ENCODE data around the gene RFXANK. TPM values are rescaled to one million over a fixed set of nuclear protein-coding genes. Genes with fewer than 3 reads are reported as not detected.
"Not testable (repeated sequence)": the region's sequence is repeated elsewhere in the genome, so short reads cannot be mapped to it uniquely, and the experiment has no call there.

RFXANK gene
- total RNA-seq, 4 donors from 2014 or later = 24.4 to 60.2 (median 53.8) TPM

DNA sequence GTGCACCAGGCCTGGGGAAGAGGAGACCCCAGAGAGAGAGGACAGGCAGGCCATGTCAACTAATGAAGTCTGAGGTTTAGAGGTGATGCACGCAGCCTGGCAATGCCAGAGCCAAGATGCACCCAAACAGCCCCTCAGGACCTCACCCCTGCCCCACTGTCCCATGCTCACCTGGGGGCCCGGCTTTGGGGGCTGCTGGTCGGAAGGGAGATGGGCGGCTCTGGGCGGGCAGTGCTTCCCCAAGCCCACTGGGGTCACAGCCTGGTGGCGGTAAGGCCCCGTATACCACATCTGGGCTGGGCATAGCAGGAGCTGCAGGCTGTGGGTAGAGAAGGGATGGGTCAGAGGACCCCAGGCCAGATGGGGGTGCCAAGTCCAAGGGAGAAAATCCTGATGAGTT, 45.2 kb upstream of the RFXANK start:
- H3K9me3 ChIP-seq = no peaks in the 10 kb centered on the region
- TF ChIP-seq, protein P1, sequence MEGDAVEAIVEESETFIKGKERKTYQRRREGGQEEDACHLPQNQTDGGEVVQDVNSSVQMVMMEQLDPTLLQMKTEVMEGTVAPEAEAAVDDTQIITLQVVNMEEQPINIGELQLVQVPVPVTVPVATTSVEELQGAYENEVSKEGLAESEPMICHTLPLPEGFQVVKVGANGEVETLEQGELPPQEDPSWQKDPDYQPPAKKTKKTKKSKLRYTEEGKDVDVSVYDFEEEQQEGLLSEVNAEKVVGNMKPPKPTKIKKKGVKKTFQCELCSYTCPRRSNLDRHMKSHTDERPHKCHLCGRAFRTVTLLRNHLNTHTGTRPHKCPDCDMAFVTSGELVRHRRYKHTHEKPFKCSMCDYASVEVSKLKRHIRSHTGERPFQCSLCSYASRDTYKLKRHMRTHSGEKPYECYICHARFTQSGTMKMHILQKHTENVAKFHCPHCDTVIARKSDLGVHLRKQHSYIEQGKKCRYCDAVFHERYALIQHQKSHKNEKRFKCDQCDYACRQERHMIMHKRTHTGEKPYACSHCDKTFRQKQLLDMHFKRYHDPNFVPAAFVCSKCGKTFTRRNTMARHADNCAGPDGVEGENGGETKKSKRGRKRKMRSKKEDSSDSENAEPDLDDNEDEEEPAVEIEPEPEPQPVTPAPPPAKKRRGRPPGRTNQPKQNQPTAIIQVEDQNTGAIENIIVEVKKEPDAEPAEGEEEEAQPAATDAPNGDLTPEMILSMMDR (IDR thresholded peaks at IDR 0.05) = no peak
- TF ChIP-seq POLR2A (IDR thresholded peaks at IDR 0.05) = no peak
- H3K36me3 ChIP-seq = no peaks in the 10 kb centered on the region
- intact Hi-C loops (cut with DNase I; ENCODE audit: low total_unique reads) = no loop called here
- H3K4me1 ChIP-seq = no peaks in the 10 kb centered on the region
- H3K27ac ChIP-seq = no peak overlapping the region
- H3K4me3 ChIP-seq = no peak overlapping the region
- DNase-seq = no peak
- H3K27me3 ChIP-seq = no peaks in the 10 kb centered on the region

DNA sequence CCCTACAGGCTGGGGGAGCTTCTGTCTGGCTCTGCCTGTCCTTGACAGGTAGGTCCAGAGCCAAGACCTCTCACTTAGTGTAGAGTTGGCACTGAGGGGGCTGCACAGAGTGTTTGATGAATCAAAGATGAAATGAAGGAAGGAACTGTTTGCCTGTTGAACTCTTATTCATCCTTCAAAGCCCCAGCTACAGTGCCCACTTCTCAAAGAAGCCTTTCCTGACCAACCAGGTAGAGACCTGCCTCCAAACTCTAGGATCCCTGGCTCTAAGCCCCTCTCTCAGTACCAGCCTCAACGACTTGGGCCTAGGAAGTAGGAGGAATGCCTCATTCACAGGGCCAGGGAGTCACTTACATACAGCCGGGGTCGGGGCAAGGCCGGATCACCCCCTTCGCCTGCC, 44.7 kb upstream of the RFXANK start:
- intact Hi-C loops (cut with DNase I; ENCODE audit: low total_unique reads) = no loop called here
- no peak for TF ChIP-seq POLR2A (IDR thresholded peaks at IDR 0.05)
- TF ChIP-seq, protein P1 (IDR thresholded peaks at IDR 0.05) = no peak
- no peaks in the 10 kb centered on the region for H3K36me3 ChIP-seq
- no peak overlapping the region for H3K27ac ChIP-seq
- DNase-seq = no peak
- H3K4me3 ChIP-seq = no peak overlapping the region
- no peaks in the 10 kb centered on the region for H3K27me3 ChIP-seq
- H3K9me3 ChIP-seq = no peaks in the 10 kb centered on the region
- H3K4me1 ChIP-seq = no peaks in the 10 kb centered on the region

DNA sequence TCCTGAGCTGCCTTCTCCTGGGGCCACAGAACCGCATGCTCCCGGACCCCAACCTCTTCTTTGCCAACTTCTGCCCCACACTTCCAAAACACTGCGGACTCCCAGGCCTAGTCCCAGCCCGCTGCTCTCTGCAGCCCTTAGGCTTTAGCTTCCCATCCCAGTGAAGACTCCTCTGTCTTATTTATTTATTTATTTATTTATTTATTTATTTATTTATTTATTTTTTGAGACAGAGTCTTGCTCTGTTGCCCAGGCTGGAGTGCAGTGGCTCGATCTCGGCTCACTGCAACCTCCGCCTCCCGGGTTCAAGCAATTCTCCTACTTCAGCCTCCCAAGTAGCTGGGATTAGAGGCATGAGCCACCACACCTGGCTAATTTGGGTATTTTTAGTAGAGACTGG, 43.6 kb upstream of the RFXANK start:
- H3K36me3 ChIP-seq; H3K27ac ChIP-seq; H3K27me3 ChIP-seq; H3K9me3 ChIP-seq; H3K4me3 ChIP-seq; H3K4me1 ChIP-seq; DNase-seq; intact Hi-C loops (cut with DNase I; ENCODE audit: low total_unique reads): not testable (repeated sequence)

DNA sequence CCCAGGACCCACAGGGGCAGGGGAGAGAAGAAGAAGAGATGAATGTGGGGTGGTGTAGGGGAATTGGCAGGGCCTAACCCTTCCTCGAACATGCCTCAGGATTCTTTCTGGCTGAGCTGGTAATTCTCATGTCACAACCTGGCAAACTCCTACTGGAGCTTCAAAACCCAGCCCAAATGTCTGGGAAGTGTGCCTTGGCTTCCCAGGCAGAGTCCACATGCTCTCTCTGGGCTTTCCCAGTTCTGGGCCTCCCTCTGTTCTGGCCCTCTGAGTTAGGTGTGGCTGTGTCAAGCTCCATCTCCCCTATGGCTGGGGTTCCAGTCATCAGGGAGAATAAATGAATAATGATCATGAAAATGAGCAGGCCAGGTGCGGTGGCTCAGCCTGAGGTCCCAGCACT, 42.6 kb upstream of the RFXANK start:
- no peak for TF ChIP-seq POLR2A (IDR thresholded peaks at IDR 0.05)
- TF ChIP-seq, protein P1 (IDR thresholded peaks at IDR 0.05) = no peak
- DNase-seq = no peak
- Histone ChIP-seq H3K27ac (no peak overlapping the region), H3K27me3 (no peaks in the 10 kb centered on the region), H3K4me1 (no peaks in the 10 kb centered on the region), H3K36me3 (no peaks in the 10 kb centered on the region), H3K9me3 (no peaks in the 10 kb centered on the region), H3K4me3 (no peak overlapping the region)
- intact Hi-C loops (cut with DNase I; ENCODE audit: low total_unique reads) = no loop called here

DNA sequence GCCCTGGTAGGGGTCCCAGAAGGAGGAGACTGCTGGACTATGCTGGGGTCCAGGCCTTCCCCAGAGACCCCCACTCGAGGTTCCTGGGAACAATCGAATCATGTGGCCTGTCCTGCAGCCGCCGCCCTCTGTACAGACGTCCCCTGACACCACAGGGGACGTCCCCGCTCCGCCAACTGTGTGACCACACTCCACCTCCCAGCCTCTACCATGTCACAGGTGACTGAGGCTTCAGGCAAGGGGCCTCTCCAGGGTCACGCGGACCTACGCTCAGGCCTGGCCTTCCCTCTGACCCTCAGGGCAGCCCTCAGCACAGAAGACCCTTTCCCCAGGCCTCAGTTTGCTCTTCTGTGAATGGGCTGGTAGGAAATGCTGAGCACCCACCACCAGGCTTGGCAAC, 40.6 kb upstream of the RFXANK start:
- intact Hi-C loops (cut with DNase I; ENCODE audit: low total_unique reads) = no loop called here
- TF ChIP-seq, protein P1 (IDR thresholded peaks at IDR 0.05) = no peak
- TF ChIP-seq POLR2A (IDR thresholded peaks at IDR 0.05) = no peak
- no peaks in the 10 kb centered on the region for H3K36me3 ChIP-seq
- no peak overlapping the region for H3K27ac ChIP-seq
- H3K27me3 ChIP-seq = no peaks in the 10 kb centered on the region
- H3K4me3 ChIP-seq = no peak overlapping the region
- no peaks in the 10 kb centered on the region for H3K9me3 ChIP-seq
- no peaks in the 10 kb centered on the region for H3K4me1 ChIP-seq
- no peak for DNase-seq

DNA sequence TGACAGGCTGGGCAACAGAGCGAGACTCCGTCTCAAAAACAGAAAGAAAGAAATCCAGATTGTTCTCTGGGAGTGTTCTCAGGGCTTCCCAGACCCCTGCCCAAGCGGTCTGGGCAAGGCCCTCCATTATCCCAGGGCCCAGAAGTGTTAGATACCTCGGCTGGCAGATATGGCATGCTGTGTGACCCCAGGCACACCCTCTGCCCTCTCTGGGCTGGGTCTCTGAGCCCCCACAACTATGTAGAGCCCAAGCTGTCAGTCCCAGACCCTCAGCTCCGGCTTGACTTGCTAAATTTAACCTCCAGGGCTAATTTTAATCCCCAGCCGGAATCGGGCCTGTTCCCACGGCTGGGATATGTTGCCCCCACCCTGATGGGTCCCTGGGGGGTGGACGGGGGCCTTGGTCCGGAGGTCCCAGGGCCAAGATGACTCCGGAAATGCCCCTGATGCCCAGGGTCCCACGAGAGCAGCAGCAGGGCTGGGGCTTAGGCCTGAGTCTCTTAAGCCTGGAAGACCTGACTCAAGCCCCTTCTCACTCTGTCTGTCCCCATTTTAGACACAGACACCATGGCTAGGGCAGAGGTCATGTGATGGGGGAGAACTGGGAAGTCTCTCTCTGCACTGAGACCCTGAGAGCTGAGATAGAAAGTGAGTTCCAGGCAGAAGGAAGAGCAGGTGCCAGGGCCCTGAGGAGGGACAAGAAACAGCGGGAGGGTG, 39.2 kb upstream of the RFXANK start:
- TF ChIP-seq, protein P1 (IDR thresholded peaks at IDR 0.05) = no peak
- TF ChIP-seq POLR2A (IDR thresholded peaks at IDR 0.05) = no peak
- no peak overlapping the region for H3K27ac ChIP-seq
- intact Hi-C loops (cut with DNase I; ENCODE audit: low total_unique reads) = no loop called here
- no peaks in the 10 kb centered on the region for H3K27me3 ChIP-seq
- DNase-seq = no peak
- H3K4me1 ChIP-seq = no peaks in the 10 kb centered on the region
- no peaks in the 10 kb centered on the region for H3K36me3 ChIP-seq
- no peak overlapping the region for H3K4me3 ChIP-seq
- no peaks in the 10 kb centered on the region for H3K9me3 ChIP-seq
